Heart left ventricle (tissue), 13 donors: ENCODE measurements around the gene SUGCT.

Source experiments
- CTCF ChIP-seq, 12 donors: fragments of 200-600 bp; sonication (generic) in 4 of 12; IDR thresholded peaks; one replicate each; pipeline versions ENCODE4 v1.5.0 to v1.8.0; 2018 to 2022; ENCODE audit warnings: antibody characterized with exemption in 12 of 12, mild to moderate bottlenecking in 5 of 12
- POLR2A ChIP-seq, 2 donors: fragments of 450-650 bp; IDR thresholded peaks; one replicate each; pipeline ENCODE4 v1.6.1; 2017; ENCODE audit warnings: antibody characterized with exemption in 2 of 2, mild to moderate bottlenecking in 2 of 2, moderate library complexity in 2 of 2
- donor health status: ischemic (EF 13 %, LVEDD 7.1; RV severe dilation, severe dysfunction).
- donor health status: DM: no; HTN: yes; CAD: no.
- donor health status: DM: no; HTN: no; CAD: no.
- donor health status: ischemic (EF 25% LVEDD 6.9; RV normal size, moderate dysfunction).
- donor health status: ischemic (EF 25% LVEDD 5.7; RV mildly dilated, moderate dysfunction).
- donor health status: ischemic (EF 35%, LVEDD 5.7; RV mildly dilated, moderate dysfunction).
- donor health status: nonischemic (EF 11% LVEDD 7.7; RV severe dilation, severe dysfunction).
- donor health status: DM: yes; HTN: yes; CAD: no.
- donor health status: PGD.
- donor health status: ischemic (EF 29% LVEDD 5.4; RV normal size, mild dysfunction).
- donor health status: nonischemic (EF 23%, LVEDD 6.1; RV moderate dilation, normal function).

- no peak for TF ChIP-seq POLR2A (IDR thresholded peaks at IDR 0.05)
- TF ChIP-seq CTCF (IDR thresholded peaks at IDR 0.05), result no peak
Measured at GRCh38 chr7:40659231-40659630, 524.4 kb downstream of the SUGCT start.
